Panc1 (cell line): ENCODE measurements around the gene SMURF1. TPM values are rescaled to one million over a fixed set of nuclear protein-coding genes. Genes with fewer than 3 reads are reported as not detected.

ENCODE experiments used
- ATAC-seq: fragments of 200-7000 bp; cut with Tn5 transposase; 2 replicates; pipeline ENCODE4 v1.9.1; 2020; ENCODE audit warnings: mild to moderate bottlenecking, moderate library complexity
- BruUV-seq: library from RNA; stranded (reverse); fragments of 400-500 nt; replicated peaks from 2 replicates; lab custom pipeline; 2021; lab: Mats Ljungman, UMichigan
- CTCF ChIA-PET: fragments of 300-600 bp; sonication (Branson Sonifier 250); formaldehyde crosslinking; loops from one replicate; lab custom pipeline; 2022; ENCODE audit warnings: antibody characterized with exemption; lab: Charles Lee
- POLR2A ChIA-PET: fragments of 300-600 bp; sonication (Branson Sonifier 250); formaldehyde crosslinking; loops from one replicate; lab custom pipeline; 2022; ENCODE audit warnings: antibody characterized with exemption; lab: Charles Lee
- DNase-seq: peaks from one replicate; pipeline ENCODE4 v3.0.0-alpha.2; 2010; ENCODE audit warnings: low read depth, low spot score
- H3K27ac ChIP-seq: 2 replicates; pipeline ENCODE4 v1.5.1; 2011; ENCODE audit warnings: mild to moderate bottlenecking, low read length, inconsistent platforms
- H3K27me3 ChIP-seq: fragments of 200-500 bp; sonication (Bioruptor generic); 2 replicates; pipeline ENCODE4 v1.6.0; 2014; ENCODE audit warnings: low read length, inconsistent platforms; ENCODE audit not compliant: control insufficient read depth, insufficient read depth
- H3K36me3 ChIP-seq: fragments of 200-500 bp; sonication (Bioruptor generic); 2 replicates; pipeline ENCODE4 v1.5.1; 2014; ENCODE audit warnings: inconsistent platforms, mild to moderate bottlenecking, low read length, moderate library complexity; ENCODE audit not compliant: control insufficient read depth, insufficient read depth
- H3K4me1 ChIP-seq: 2 replicates; pipeline ENCODE4 v1.5.1; 2011; ENCODE audit warnings: inconsistent platforms, mild to moderate bottlenecking, low read length, moderate library complexity; ENCODE audit not compliant: control insufficient read depth, insufficient read depth
- H3K4me3 ChIP-seq, 2 experiments: 2 replicates each; pipeline ENCODE4 v1.5.1; 2011 to 2012; ENCODE audit warnings: low read depth in 2 of 2, low read length in 2 of 2, mild to moderate bottlenecking in 2 of 2, inconsistent platforms in 1 of 2, moderate library complexity in 1 of 2
- H3K9me3 ChIP-seq: fragments of 200-500 bp; sonication (Bioruptor generic); 2 replicates; pipeline ENCODE4 v1.5.1; 2014; ENCODE audit warnings: low read depth, mild to moderate bottlenecking, inconsistent platforms, low read length, moderate library complexity; ENCODE audit not compliant: control insufficient read depth, insufficient read depth
- CTCF ChIP-seq: fragments of 450-650 bp; IDR thresholded peaks from 2 replicates; pipeline ENCODE4 v1.5.1; 2017; ENCODE audit warnings: mild to moderate bottlenecking
- POLR2AphosphoS5 ChIP-seq: IDR thresholded peaks from 2 replicates; pipeline ENCODE4 v1.6.1; 2012; ENCODE audit warnings: mild to moderate bottlenecking, low read depth, low read length, moderate library complexity
- REST ChIP-seq, 2 experiments: IDR thresholded peaks; 2 replicates each; pipeline ENCODE4 v1.6.1; 2011 to 2012; ENCODE audit warnings: low read depth in 2 of 2, control low read depth in 1 of 2, low read length in 1 of 2, mild to moderate bottlenecking in 1 of 2, moderate library complexity in 1 of 2; ENCODE audit not compliant: insufficient read depth in 1 of 2
- SIN3A ChIP-seq: IDR thresholded peaks from 2 replicates; pipeline ENCODE4 v1.6.1; 2012; ENCODE audit warnings: low read depth, mild to moderate bottlenecking, low read length, moderate library complexity, borderline replicate concordance; ENCODE audit not compliant: insufficient read depth
- TCF7L2 ChIP-seq: IDR thresholded peaks from 2 replicates; pipeline ENCODE4 v1.6.1; 2011; ENCODE audit warnings: mild to moderate bottlenecking, low read depth, low read length, inconsistent platforms
- in situ Hi-C: cut with HindIII; loops from 2 replicates; pipeline ENCODE4 v1.10.0; 2016; ENCODE audit warnings: low sequenced_read_pairs, low pct_unique_long_range_greater_than_20kb
- intact Hi-C: fragments of 100-400 bp; cut with micrococcal nuclease; formaldehyde crosslinking; loops from one replicate; pipeline ENCODE4 v1.10.0; 2022; ENCODE audit not compliant: unreplicated experiment
- total RNA-seq: library from RNA; stranded (reverse); gene quantifications from one replicate; pipeline ENCODE4 v1.2.1, GENCODE V29; 2021; ENCODE audit not compliant: unreplicated experiment

The SMURF1 gene
- total RNA-seq, 1 experiment from 2014 or later: 47.0 TPM

- Histone ChIP-seq H3K36me3 (peaks cover 2% of the 10 kb centered on the region; the same call in 1 of the 2 replicates), H3K27ac (peak overlapping the region; percentile 84), H3K27me3 (no peaks in the 10 kb centered on the region), H3K4me1 (peaks cover 70% of the 10 kb centered on the region), H3K9me3 (no peaks in the 10 kb centered on the region), H3K4me3 (no peak overlapping the region)
- TF ChIP-seq SIN3A (no peak), REST (IDR thresholded peaks at IDR 0.05; ENCODE audit: insufficient read depth in 1 of 2, low read depth in 2 of 2, low read length in 1 of 2) (no peak), POLR2AphosphoS5 (no peak), CTCF (no peak), TCF7L2 (no peak)
- intact Hi-C loops: loop anchor here (5.0 kb wide), 1 partner anchor 173 kb away; no protein-coding TSS in a partner anchor
- DNase-seq (no peak), ATAC-seq (no peak)
- in situ Hi-C loops: no loop called here
- no TSS peak for BruUV-seq
- POLR2A ChIA-PET: interaction anchor here (0.5 kb wide), 1 partner anchor 21 kb away, joined by 7 read pairs; no protein-coding TSS in a partner anchor
- CTCF ChIA-PET: no interaction called here
Measured at GRCh38 chr7:99139036-99139435, 4.9 kb downstream of the SMURF1 start.

DNA sequence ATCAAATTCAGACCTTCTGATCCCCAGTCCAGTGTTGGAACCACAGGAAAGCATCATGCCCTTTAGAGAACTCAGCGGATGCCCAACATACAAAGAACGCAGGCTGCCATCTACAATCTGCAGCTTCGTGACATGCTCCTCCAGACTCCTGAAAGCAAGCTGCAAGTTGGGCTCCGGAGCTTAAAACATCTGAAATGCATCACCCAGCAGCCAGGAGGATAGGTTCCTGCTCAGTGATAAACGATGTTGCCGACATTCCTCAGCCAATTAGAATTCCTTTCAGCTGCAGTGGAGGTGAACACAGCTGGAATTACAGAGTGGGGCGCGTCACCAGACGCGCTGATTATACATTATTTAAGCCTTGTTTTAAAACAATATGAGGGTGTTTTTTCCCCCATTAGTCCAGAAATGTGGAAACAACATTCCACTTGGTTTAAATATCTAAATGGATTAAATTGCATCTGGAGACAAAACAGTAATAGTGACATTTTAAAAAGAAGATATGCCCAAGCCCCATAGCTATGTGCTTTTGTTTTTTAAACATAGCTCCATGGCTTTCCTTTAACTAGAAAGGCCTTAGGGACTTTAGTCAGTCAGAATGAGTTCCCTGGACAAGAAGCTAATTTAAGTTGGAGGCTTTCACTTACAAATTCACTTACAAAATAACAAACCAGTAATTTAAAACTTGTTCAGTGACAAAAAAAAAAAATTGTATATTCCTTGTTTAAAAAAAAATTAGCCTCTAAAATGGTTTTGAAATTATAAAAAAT, 6.3 kb downstream of the SMURF1 start:
- DNase-seq (no peak), ATAC-seq (peak; percentile 18; the same call in 1 of the 2 replicates)
- H3K27ac ChIP-seq: peak overlapping the region; percentile 84
- no TSS peak for BruUV-seq
- no peaks in the 10 kb centered on the region for H3K27me3 ChIP-seq
- ChIA-PET CTCF (interaction anchor here (0.5 kb wide), 1 partner anchor 140 kb away, joined by 8 read pairs; no protein-coding TSS in a partner anchor), POLR2A (interaction anchor here (0.6 to 0.7 kb wide), 4 partner anchors 9 to 1293 kb away, joined by 3 to 8 read pairs (median 3); no protein-coding TSS in a partner anchor)
- in situ Hi-C loops (no loop called here), intact Hi-C loops (loop anchor here (5.0 kb wide), 1 partner anchor 175 kb away; no protein-coding TSS in a partner anchor)
- H3K4me1 ChIP-seq: peaks cover 84% of the 10 kb centered on the region
- H3K4me3 ChIP-seq: peak overlapping the region; percentile 21 to 47
- H3K36me3 ChIP-seq: peaks cover 2% of the 10 kb centered on the region; the same call in 1 of the 2 replicates
- no peaks in the 10 kb centered on the region for H3K9me3 ChIP-seq
- TF ChIP-seq POLR2AphosphoS5: no peak
- no peak for TF ChIP-seq TCF7L2
- no peak for TF ChIP-seq CTCF
- no peak for TF ChIP-seq REST (IDR thresholded peaks at IDR 0.05; ENCODE audit: insufficient read depth in 1 of 2, low read depth in 2 of 2, low read length in 1 of 2)
- no peak for TF ChIP-seq SIN3A
